Gastrocnemius medialis (tissue), 4 donors: Measurements from ENCODE around the gene C1GALT1. TPM values are rescaled to one million over a fixed set of nuclear protein-coding genes. Genes with fewer than 3 reads are reported as not detected.
"Not testable (repeated sequence)": the region's sequence is repeated elsewhere in the genome, so short reads cannot be mapped to it uniquely, and the experiment has no call there.

Experiments
- ATAC-seq, 2 donors: fragments of 150-250 bp; one replicate each; pipeline ENCODE4 v1.9.1; 2016
- DNase-seq, 2 donors: peaks; one replicate each; pipeline ENCODE4 v3.0.0-alpha.2; 2019
- H3K27ac ChIP-seq, 4 donors: fragments of 200-600 bp; sonication (generic); 1 replicate in 1 of 4; 2 replicates in 3 of 4; pipeline ENCODE4 v1.5.1; 2016 to 2018; ENCODE audit warnings: mild to moderate bottlenecking in 2 of 4, moderate library complexity in 1 of 4
- H3K27me3 ChIP-seq, 3 donors: fragments of 200-600 bp; sonication (generic) in 2 of 3; 1 replicate in 1 of 3; 2 replicates in 2 of 3; pipeline versions ENCODE4 v1.5.1 to v1.6.0; 2016 to 2019; ENCODE audit warnings: mild to moderate bottlenecking in 1 of 3, moderate library complexity in 1 of 3
- H3K36me3 ChIP-seq, 2 donors: fragments of 200-600 bp; sonication (generic) in 1 of 2; one replicate each; pipeline ENCODE4 v1.5.1; 2017 to 2018
- H3K4me1 ChIP-seq, 2 donors: fragments of 200-600 bp; sonication (generic) in 1 of 2; one replicate each; pipeline ENCODE4 v1.5.1; 2016 to 2017; ENCODE audit warnings: mild to moderate bottlenecking in 2 of 2
- H3K4me3 ChIP-seq, 4 donors: fragments of 200-600 bp; sonication (generic) in 3 of 4; 1 replicate in 1 of 4; 2 replicates in 3 of 4; pipeline ENCODE4 v1.5.1; 2016 to 2019; ENCODE audit warnings: mild to moderate bottlenecking in 2 of 4
- H3K9me3 ChIP-seq, 3 donors: fragments of 200-600 bp; sonication (generic) in 2 of 3; 1 replicate in 1 of 3; 2 replicates in 2 of 3; pipeline ENCODE4 v1.5.1; 2016 to 2019
- POLR2A ChIP-seq, 2 donors: fragments of 450-650 bp; IDR thresholded peaks; one replicate each; pipeline ENCODE4 v1.6.1; 2017; ENCODE audit warnings: antibody characterized with exemption in 2 of 2, mild to moderate bottlenecking in 2 of 2, moderate library complexity in 2 of 2
- in situ Hi-C, 4 donors: fragments of 200-750 bp; cut with MboI; loops; one replicate each; pipeline versions ENCODE4 v1.15.0 to v1.8.0; 2017; ENCODE audit warnings: low sequenced_read_pairs in 4 of 4
- intact Hi-C: fragments of 100-400 bp; cut with DNase I; formaldehyde crosslinking; loops from one replicate; pipeline ENCODE4 v1.15.1; 2023; ENCODE audit warnings: low total_unique reads
- total RNA-seq, 4 donors: library from RNA; depleted of rRNA; stranded (reverse); fragments of >200 nt; gene quantifications; one replicate each; pipeline versions ENCODE4 v1.1.0 to v1.2.3, GENCODE V29; 2016
- TF ChIP-seq, protein P1 (sequence below), 5 experiments: fragments of 450-650 bp in 3 of 5; fragments of 200-600 bp in 2 of 5; sonication (generic) in 2 of 5; IDR thresholded peaks in 4 of 5; conservative IDR thresholded peaks in 1 of 5; 1 replicate in 4 of 5; 2 replicates in 1 of 5; pipeline ENCODE4 v1.5.1; 2016 to 2019; ENCODE audit warnings: antibody characterized with exemption in 5 of 5, mild to moderate bottlenecking in 3 of 5, moderate library complexity in 3 of 5

Gene C1GALT1
- total RNA-seq, 4 donors from 2014 or later = 16.1 to 40.8 (median 27.5) TPM

DNA sequence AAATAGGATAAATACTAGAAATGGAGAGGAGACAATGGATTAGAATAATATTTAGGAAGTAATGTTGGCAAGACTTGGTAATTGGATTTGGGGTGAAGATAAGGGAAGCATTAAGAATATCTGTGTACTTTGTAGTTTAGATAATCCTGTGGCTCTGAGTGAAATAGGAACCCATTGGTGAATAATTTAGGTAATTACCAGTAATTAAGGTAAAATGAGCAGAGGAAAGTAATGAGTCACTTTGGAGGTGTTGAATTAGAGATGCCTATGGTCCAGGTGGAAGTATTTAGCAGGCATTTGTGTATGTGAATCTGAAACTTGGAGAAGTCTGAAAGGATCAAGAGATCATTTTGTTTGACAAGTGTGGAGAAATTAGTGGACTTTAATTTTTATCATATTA, 5.7 kb downstream of the C1GALT1 start:
- TF ChIP-seq POLR2A (IDR thresholded peaks at IDR 0.05) = no peak
- TF ChIP-seq, protein P1, sequence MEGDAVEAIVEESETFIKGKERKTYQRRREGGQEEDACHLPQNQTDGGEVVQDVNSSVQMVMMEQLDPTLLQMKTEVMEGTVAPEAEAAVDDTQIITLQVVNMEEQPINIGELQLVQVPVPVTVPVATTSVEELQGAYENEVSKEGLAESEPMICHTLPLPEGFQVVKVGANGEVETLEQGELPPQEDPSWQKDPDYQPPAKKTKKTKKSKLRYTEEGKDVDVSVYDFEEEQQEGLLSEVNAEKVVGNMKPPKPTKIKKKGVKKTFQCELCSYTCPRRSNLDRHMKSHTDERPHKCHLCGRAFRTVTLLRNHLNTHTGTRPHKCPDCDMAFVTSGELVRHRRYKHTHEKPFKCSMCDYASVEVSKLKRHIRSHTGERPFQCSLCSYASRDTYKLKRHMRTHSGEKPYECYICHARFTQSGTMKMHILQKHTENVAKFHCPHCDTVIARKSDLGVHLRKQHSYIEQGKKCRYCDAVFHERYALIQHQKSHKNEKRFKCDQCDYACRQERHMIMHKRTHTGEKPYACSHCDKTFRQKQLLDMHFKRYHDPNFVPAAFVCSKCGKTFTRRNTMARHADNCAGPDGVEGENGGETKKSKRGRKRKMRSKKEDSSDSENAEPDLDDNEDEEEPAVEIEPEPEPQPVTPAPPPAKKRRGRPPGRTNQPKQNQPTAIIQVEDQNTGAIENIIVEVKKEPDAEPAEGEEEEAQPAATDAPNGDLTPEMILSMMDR (IDR thresholded peaks at IDR 0.05 in 4 of 5, conservative IDR thresholded peaks at IDR 0.05 in 1 of 5) = no peak
- Histone ChIP-seq H3K4me1 (peaks cover 21 to 25% of the 10 kb centered on the region in 2 donors), H3K27ac (no peak overlapping the region), H3K27me3 (no peaks in the 10 kb centered on the region), H3K9me3 (no peaks in the 10 kb centered on the region), H3K36me3 (no peaks in the 10 kb centered on the region), H3K4me3 (no peak overlapping the region)
- ATAC-seq (no peak), DNase-seq (no peak)
- intact Hi-C loops = no loop called here
- in situ Hi-C loops = loop anchor here in 1 of 4 donors (25.0 kb wide), 1 partner anchor 374 kb away; the partner anchor contains the start of gene MIOS

DNA sequence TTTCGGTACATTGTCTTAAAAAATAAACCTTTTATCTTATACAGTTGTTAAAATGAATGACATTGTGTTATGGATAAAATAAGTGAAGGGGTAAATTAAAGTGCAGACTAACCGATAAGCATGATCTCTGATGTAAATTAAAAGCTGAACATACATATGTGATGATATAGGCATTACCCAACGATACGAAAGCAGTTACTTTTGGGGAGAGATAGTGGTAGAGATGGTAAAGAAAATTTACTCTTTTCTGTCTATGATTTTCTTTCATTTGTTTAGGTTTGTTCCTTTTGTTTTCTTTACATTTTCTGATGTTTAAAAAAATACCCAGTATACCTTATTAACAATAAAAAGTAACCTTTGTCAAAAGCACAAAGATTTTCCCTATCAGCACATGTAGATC, 6.4 kb downstream of the C1GALT1 start:
- DNase-seq (no peak), ATAC-seq (no peak)

DNA sequence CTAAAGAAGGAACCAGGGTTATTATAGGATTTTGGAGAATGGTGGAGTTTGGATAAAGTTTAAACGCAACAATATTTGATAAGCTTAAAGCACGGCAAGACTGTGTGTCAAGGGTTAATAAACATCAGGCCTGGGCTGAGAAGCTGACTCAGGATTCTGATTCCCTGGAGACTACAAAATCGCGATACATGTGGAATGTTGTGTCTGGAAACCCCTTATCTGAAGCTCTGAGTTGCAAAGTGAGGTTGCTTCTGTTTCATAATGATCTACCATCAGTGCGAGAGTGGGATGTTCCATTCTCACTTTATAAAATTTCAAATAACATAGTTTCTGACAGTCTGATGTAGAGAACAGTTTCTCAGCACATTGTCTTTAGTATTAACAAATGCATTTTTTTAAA, 7.8 kb downstream of the C1GALT1 start:
- in situ Hi-C loops (loop anchor here in 1 of 4 donors (25.0 kb wide), 1 partner anchor 372 kb away; the partner anchor contains the start of gene MIOS), intact Hi-C loops (no loop called here)
- ATAC-seq = no peak

More for the DNA sequence above, 6.4 kb downstream of the C1GALT1 start:
- H3K27ac ChIP-seq = no peak overlapping the region
- intact Hi-C loops = no loop called here
- TF ChIP-seq, protein P1 (IDR thresholded peaks at IDR 0.05 in 4 of 5, conservative IDR thresholded peaks at IDR 0.05 in 1 of 5) = no peak
- TF ChIP-seq POLR2A (IDR thresholded peaks at IDR 0.05) = no peak
- no peak overlapping the region for H3K4me3 ChIP-seq
- no peaks in the 10 kb centered on the region for H3K9me3 ChIP-seq
- in situ Hi-C loops = loop anchor here in 1 of 4 donors (25.0 kb wide), 1 partner anchor 374 kb away; the partner anchor contains the start of gene MIOS
- no peaks in the 10 kb centered on the region for H3K36me3 ChIP-seq
- no peaks in the 10 kb centered on the region for H3K27me3 ChIP-seq
- H3K4me1 ChIP-seq = peaks cover 15 to 20% of the 10 kb centered on the region in 2 donors

DNA sequence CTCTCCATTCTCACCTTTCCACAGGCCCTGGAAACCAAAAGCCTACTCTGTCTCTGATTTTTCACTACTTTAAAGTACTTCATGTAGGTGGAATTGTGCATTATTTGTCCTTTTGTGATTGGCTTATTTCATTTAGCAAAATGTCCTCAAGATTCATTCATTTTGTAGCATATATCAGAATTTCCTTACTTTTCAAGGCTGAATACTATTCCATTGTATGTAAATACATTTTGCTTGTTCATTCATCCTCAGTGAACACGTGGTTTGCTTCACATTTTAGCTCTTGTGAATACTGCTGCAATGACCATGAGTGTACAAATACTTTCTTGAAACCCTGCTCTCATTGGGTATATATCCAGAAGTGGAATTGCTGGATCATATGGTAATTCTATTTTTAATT, 8.8 kb downstream of the C1GALT1 start:
- DNase-seq (no peak), ATAC-seq (no peak)
- TF ChIP-seq POLR2A (IDR thresholded peaks at IDR 0.05) = no peak
- TF ChIP-seq, protein P1 (IDR thresholded peaks at IDR 0.05 in 4 of 5, conservative IDR thresholded peaks at IDR 0.05 in 1 of 5) = no peak
- Histone ChIP-seq H3K27ac (no peak overlapping the region), H3K4me1 (peaks cover 0 to 5% of the 10 kb centered on the region in 2 donors), H3K27me3 (no peaks in the 10 kb centered on the region), H3K4me3 (no peak overlapping the region), H3K36me3 (no peaks in the 10 kb centered on the region), H3K9me3 (no peaks in the 10 kb centered on the region)
- in situ Hi-C loops (loop anchor here in 1 of 4 donors (25.0 kb wide), 1 partner anchor 371 kb away; the partner anchor contains the start of gene MIOS), intact Hi-C loops (no loop called here)

More for the DNA sequence above, 7.8 kb downstream of the C1GALT1 start:
- Histone ChIP-seq H3K4me1 (peaks cover 1 to 6% of the 10 kb centered on the region in 2 donors), H3K4me3 (no peak overlapping the region), H3K36me3 (no peaks in the 10 kb centered on the region), H3K9me3 (no peaks in the 10 kb centered on the region), H3K27ac (no peak overlapping the region), H3K27me3 (no peaks in the 10 kb centered on the region)
- DNase-seq = no peak
- TF ChIP-seq POLR2A (IDR thresholded peaks at IDR 0.05) = no peak
- TF ChIP-seq, protein P1 (IDR thresholded peaks at IDR 0.05 in 4 of 5, conservative IDR thresholded peaks at IDR 0.05 in 1 of 5) = no peak

DNA sequence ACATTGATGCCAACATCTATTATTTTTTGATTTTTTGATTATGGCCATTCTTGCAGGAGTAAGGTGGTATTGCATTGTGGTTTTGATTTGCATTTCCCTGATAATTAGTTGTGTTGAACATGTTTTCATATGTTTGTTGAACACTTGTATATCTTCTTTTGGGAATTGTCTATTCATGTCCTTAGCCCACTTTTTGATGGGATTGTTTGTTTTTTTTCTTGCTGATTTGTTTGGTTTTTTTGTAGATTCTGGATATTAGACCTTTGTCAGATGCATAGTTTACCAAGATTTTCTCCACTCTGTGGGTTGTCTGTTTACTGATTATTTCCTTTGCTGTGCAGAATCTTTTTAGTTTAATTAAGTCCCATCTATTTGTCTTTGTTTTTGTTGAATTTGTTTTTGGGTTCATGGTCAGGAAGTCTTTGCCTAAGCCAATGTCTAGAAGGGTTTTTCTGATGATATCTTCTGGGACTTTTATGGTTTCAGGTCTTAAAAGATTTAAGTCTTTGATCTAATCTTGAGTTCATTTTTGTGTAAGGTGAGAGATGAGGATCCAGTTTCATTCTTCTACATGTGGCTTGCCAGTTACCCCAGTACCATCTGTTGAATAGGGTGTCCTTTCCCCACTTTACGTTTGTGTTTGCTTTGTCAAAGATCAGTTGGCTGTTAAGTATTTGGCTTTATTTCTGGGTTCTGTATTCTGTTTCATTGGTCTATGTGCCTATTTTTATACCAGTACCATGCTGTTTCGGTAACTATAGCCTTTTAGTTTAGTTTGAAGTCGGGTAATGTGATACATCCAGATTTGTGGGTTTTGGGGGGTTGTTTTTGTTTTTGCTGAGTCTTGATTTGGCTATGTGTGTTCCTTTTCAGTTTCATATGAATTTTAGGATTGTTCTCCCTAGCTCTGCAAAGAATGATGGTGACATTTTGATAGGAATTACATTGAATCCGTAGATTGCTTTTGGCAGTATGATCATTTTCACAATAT, 10.7 kb downstream of the C1GALT1 start:
- in situ Hi-C loops = loop anchor here in 1 of 4 donors (25.0 kb wide), 1 partner anchor 369 kb away; the partner anchor contains the start of gene MIOS
- H3K27ac ChIP-seq, DNase-seq, ATAC-seq, H3K4me3 ChIP-seq, H3K36me3 ChIP-seq, H3K4me1 ChIP-seq, H3K9me3 ChIP-seq, H3K27me3 ChIP-seq, intact Hi-C loops: not testable (repeated sequence)

DNA sequence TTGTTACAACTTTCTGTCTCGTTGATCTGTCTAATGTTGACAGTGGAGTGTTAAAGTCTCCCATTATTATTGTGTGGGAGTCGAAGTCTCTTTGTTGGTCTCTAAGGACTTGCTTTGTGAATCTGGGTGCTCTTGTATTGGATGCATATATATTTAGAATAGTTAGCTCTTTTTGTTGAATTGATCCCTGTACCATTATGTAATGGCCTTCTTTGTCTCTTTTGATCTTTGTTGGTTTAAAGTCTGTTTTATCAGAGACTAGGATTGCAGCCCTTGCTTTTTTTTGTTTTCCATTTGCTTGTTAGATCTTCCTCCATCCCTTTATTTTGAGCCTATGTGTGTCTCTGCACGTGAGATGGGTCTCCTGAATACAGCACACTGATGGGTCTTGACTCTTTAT, 17.2 kb downstream of the C1GALT1 start:
- DNase-seq, H3K36me3 ChIP-seq, H3K27ac ChIP-seq, ATAC-seq, H3K4me1 ChIP-seq, H3K9me3 ChIP-seq, H3K4me3 ChIP-seq, H3K27me3 ChIP-seq, intact Hi-C loops: not testable (repeated sequence)
- in situ Hi-C loops = loop anchor here in 1 of 4 donors (25.0 kb wide), 1 partner anchor 363 kb away; the partner anchor contains the start of gene MIOS

DNA sequence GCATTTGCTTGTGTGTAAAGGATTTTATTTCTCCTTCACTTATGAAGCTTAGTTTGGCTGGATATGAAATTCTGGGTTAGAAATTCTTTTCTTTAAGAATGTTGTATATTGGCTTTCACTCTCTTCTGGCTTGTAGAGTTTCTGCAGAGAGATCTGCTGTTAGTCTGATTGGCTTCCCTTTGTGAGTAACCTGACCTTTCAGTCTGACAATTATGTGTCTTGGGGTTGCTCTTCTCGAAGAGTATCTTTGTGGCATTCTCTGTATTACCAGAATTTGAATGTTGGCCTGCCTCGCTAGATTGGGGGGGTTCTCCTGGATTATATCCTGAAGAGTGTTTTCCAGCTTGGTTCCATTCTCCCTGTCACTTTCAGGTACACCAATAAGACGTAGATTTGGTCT, 17.9 kb downstream of the C1GALT1 start:
- peaks cover 3 to 14% of the 10 kb centered on the region in 2 donors for H3K4me1 ChIP-seq
- intact Hi-C loops, ATAC-seq, H3K9me3 ChIP-seq, H3K27ac ChIP-seq, H3K27me3 ChIP-seq, H3K4me3 ChIP-seq, DNase-seq, H3K36me3 ChIP-seq, in situ Hi-C loops: not testable (repeated sequence)
